Lower lobe of right lung (tissue), 2 donors: Measurements from ENCODE around the gene ABCA7. TPM values are rescaled to one million over a fixed set of nuclear protein-coding genes. Genes with fewer than 3 reads are reported as not detected.

Source experiments
- ATAC-seq, 2 donors: fragments of 200-7000 bp; cut with Tn5 transposase; one replicate each; pipeline ENCODE4 v1.9.1; 2020 to 2022; ENCODE audit warnings: mild to moderate bottlenecking in 2 of 2, moderate library complexity in 2 of 2
- DNase-seq: peaks from one replicate; pipeline ENCODE4 v3.0.0-alpha.2; 2020
- H3K27ac ChIP-seq: fragments of 200-600 bp; one replicate; pipeline ENCODE4 v1.8.0; 2022
- H3K27me3 ChIP-seq: fragments of 200-600 bp; one replicate; pipeline ENCODE4 v1.8.0; 2022; ENCODE audit warnings: low read depth
- H3K36me3 ChIP-seq: fragments of 200-600 bp; one replicate; pipeline ENCODE4 v1.8.0; 2022; ENCODE audit warnings: mild to moderate bottlenecking
- H3K4me1 ChIP-seq: fragments of 200-600 bp; one replicate; pipeline ENCODE4 v1.8.0; 2022
- H3K4me3 ChIP-seq: fragments of 200-600 bp; one replicate; pipeline ENCODE4 v1.8.0; 2022; ENCODE audit warnings: mild to moderate bottlenecking
- H3K9me3 ChIP-seq: fragments of 200-600 bp; one replicate; pipeline ENCODE4 v1.8.0; 2022
- CTCF ChIP-seq: fragments of 200-600 bp; IDR thresholded peaks from one replicate; pipeline ENCODE4 v1.8.0; 2022; ENCODE audit warnings: antibody characterized with exemption, mild to moderate bottlenecking
- intact Hi-C: fragments of 100-400 bp; cut with DNase I; formaldehyde crosslinking; loops from one replicate; pipeline ENCODE4 v1.11.0; 2022
- total RNA-seq: library from RNA; stranded (reverse); fragmentation: NEBNext Ultra II Directional; extraction: Animal tissue kit (Norgen Biotek cat#: 25700); gene quantifications from one replicate; pipeline ENCODE4 v1.2.1, GENCODE V29; 2021
- donor health status: DM: no; HTN: yes; CAD: no; lungs with severe emphysema.

ABCA7 gene
- total RNA-seq, 1 donor from 2014 or later, result 53.3 TPM

GRCh38 chr19:1089126-1089771 is 49.3 kb downstream of the ABCA7 start:
- DNase-seq, result no peak
- no peak for TF ChIP-seq CTCF
- intact Hi-C loops, result no loop called here
- Histone ChIP-seq H3K4me3 (no peak overlapping the region), H3K36me3 (peaks cover 92% of the 10 kb centered on the region), H3K27ac (peak overlapping the region; percentile 74), H3K27me3 (no peaks in the 10 kb centered on the region), H3K9me3 (no peaks in the 10 kb centered on the region), H3K4me1 (peaks cover 39% of the 10 kb centered on the region)
- no peak for ATAC-seq

GRCh38 chr19:1089891-1090290 is 50.0 kb downstream of the ABCA7 start:
- no peak for TF ChIP-seq CTCF
- no peak for DNase-seq
- no peaks in the 10 kb centered on the region for H3K9me3 ChIP-seq
- H3K27ac ChIP-seq, result no peak overlapping the region
- peaks cover 86% of the 10 kb centered on the region for H3K36me3 ChIP-seq
- H3K4me3 ChIP-seq, result no peak overlapping the region
- no peaks in the 10 kb centered on the region for H3K27me3 ChIP-seq
- peaks cover 40% of the 10 kb centered on the region for H3K4me1 ChIP-seq
- intact Hi-C loops, result no loop called here
- no peak for ATAC-seq

- ATAC-seq (no peak), DNase-seq (no peak)
- Histone ChIP-seq H3K4me1 (peaks cover 46% of the 10 kb centered on the region), H3K27ac (no peak overlapping the region), H3K27me3 (no peaks in the 10 kb centered on the region), H3K9me3 (no peaks in the 10 kb centered on the region), H3K36me3 (peaks cover 75% of the 10 kb centered on the region), H3K4me3 (no peak overlapping the region)
- TF ChIP-seq CTCF, result no peak
- intact Hi-C loops, result no loop called here
These were observed 51.0 kb downstream of the ABCA7 start for GRCh38 chr19:1090731-1091543.

GRCh38 chr19:1091544-1092175 is 51.8 kb downstream of the ABCA7 start:
- Histone ChIP-seq H3K27me3 (no peaks in the 10 kb centered on the region), H3K9me3 (no peaks in the 10 kb centered on the region), H3K27ac (no peak overlapping the region), H3K4me3 (no peak overlapping the region), H3K4me1 (peaks cover 46% of the 10 kb centered on the region), H3K36me3 (peaks cover 68% of the 10 kb centered on the region)
- DNase-seq, result no peak
- ATAC-seq, result no peak
- no peak for TF ChIP-seq CTCF
- intact Hi-C loops, result no loop called here

- Histone ChIP-seq H3K27me3 (no peaks in the 10 kb centered on the region), H3K4me3 (no peak overlapping the region), H3K36me3 (peaks cover 56% of the 10 kb centered on the region), H3K9me3 (no peaks in the 10 kb centered on the region), H3K4me1 (peaks cover 44% of the 10 kb centered on the region), H3K27ac (no peak overlapping the region)
- intact Hi-C loops, result no loop called here
- no peak for TF ChIP-seq CTCF
- ATAC-seq (no peak), DNase-seq (no peak)
These were observed 53.4 kb downstream of the ABCA7 start for GRCh38 chr19:1093330-1093729.
